Inflammatory macrophage (primary cell): ENCODE results near the gene ARMCX2.
"Not testable (repeated sequence)": the region's sequence is repeated elsewhere in the genome, so short reads cannot be mapped to it uniquely, and the experiment has no call there.

ENCODE experiments used
- DNase-seq, 2 donors: peaks; one replicate each; pipeline ENCODE4 v3.0.0-alpha.2; 2020 to 2022
- total RNA-seq, 18 experiments: gene quantifications; one replicate each; lab custom pipeline; 2026; ENCODE audit warnings: mixed read lengths in 6 of 18, inconsistent platforms in 2 of 18; lab: John Stamatoyannopoulos, UW

The ARMCX2 gene
- total RNA-seq = 0.40 to 2.4 (median 1.5) reads per million in 18 experiments

DNA sequence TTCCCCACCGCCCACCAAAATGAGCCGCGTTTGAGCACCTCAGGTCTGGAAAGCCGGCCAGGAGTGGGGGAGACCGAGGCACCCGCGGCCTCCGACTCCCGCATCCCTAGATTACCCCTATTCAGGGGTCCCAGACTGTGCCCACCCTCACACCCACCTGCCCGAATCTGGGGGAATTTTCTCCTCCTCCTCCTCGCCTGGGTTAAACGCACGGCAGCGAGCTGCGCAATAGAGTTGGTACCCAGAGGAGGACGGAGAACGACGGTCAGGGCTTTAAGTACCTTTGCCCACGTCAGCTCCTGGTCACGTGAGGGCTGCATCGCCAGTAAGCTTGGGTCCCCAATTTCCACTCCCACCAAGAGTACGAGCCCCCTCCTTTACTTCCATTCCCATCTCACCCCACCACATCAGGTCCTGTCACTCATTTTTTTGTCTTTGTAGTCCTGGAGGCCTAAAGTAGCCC lies at the start of gene ARMCX2:
Gene ARMCX2, minus strand, starts transcription at position 250 of the 463 bp plus-strand sequence. CDS start 2,262 bp downstream, outside the sequence.
- DNase-seq = no peak

DNA sequence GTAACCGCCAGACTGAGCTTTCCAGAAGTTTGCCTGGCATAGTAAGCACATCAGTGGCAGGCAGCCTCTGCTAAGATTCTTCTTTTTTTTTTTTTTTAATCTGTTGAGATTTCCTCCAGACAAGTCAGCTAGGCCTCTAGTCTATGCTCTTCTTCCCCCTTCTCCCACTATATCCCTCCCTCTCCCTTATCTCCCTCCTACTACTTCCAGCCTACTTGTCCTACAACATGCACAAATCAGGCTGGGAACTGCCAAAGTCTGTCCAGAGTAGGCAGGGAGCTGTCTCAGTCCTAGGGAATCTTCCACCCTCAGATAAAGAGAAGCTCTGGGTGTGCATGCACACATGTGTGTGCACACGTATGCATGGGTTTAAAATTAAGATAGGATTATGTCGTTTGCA lies 49.7 kb upstream of the ARMCX2 start:
- DNase-seq = no peak

DNA sequence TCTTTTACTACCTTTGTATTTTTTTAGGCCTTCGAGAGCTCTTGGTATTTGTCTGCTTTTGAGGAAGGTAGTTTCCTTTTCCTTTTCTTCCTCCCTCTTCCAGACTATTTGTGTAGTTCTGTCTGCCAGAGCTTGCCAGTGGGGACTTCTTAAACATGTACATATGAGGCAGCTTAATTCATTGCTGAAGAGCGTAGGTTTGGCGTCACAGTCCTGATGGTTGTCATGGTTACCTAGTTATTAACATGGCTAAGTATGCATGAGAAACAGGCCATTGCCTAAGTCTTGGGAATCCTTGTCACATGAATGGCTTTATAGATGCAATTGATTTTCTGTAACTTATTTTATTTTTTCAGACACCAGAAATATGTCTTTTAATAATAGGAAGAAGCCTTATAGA lies 48.5 kb upstream of the ARMCX2 start:
- DNase-seq = no peak

- no peak for DNase-seq
Observed at GRCh38 chrX:101693476-101693875, 33.8 kb upstream of the ARMCX2 start.

GRCh38 chrX:101691835-101692234 lies 32.2 kb upstream of the ARMCX2 start:
- no peak for DNase-seq

DNA sequence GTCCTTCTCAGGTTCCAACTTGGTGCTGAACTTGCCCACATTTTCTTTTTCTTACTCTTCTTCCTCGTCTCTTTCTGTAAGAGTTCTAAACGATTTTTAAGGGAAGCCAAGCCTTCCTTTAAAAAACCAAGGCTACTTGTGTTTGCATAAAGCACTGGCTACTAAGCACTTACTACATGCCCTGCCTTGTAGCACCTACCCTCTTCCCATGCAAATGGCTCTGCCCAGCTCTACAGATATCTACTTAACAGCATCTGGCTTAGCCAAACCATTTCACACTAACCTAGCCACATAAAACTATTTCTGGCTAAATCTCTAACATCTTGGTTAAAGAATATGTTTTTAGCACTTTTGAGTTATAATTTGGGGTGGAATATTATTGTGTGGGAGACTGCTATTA lies 26.9 kb upstream of the ARMCX2 start:
- no peak for DNase-seq

DNA sequence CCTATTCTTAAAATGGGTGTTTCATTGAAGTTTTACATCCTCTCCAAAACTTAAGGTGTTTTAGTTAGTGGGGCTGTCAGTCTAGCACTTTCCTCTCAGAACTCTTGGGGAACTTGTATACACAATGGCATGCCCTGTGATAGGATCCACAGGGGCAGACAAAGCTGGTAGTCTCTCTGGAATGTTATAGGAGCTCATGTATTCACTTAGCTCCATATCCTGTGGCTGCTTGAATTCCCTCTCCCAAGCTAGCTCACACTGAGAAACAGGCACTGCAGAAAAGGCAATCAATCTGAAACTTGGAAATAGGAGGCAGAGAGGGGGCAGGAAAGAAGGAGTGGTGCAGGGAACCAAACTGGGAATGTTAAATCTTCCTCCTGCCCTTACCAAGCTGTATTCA lies 26.3 kb upstream of the ARMCX2 start:
- DNase-seq = no peak

DNA sequence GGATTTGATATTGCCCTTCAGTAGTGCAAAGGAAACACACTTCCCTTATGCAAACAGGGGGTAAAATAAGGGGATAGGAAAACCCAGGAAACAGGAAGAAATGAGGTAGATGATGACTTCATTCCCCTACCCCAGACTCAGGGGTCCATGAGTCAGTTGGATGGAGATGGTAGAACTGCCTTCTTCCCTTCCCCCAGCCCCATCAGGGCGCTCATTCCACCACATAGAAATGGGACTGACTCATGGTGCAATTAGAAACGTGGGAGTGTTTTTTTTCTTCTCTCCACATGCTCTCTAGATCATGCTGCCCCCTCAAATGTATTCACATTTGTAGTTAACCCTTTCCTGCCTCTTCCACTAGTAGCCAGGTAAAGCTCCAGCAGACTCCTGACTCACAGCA lies 23.1 kb upstream of the ARMCX2 start:
- no peak for DNase-seq

DNA sequence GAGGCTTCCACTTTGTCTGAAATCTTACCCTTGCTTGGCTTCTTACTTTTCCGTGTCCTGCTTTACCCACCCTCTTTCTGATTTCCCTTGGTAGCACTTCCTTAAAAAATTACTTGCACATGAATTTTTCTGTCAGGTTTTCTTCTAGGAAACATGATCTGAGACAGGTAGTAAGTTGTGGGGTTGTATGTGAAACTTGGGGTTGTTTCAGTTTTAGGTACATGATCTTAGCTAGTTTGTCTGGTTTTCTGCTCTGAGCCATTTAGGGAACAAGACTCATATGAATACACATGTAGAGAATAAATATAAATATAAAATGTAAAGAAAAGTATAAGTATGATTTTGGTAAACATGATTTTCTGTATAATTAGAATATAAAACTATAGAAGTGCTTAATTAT lies 17.4 kb upstream of the ARMCX2 start:
- DNase-seq = no peak

DNA sequence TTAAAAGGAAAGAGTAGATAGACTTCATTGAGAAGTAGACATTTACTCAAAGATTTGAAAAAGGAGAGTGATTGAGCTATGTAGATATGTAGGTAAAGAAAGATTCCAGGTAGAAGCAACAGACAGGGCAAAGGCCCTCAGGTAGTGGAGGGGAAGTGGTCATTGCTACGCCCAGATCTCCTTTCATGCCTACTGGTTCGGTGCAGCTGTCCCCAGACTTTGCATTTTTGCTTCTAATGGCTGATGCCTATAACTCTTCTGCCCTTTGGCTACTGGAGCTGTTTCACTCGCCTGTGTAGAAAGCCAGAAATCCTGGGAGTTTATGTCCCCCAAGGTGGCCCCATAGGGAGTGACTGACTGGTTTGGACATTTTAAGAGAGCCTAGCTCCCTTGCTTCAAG lies 16.9 kb upstream of the ARMCX2 start:
- DNase-seq = no peak

- DNase-seq = no peak
Observed at GRCh38 chrX:101668143-101668542, 8.5 kb upstream of the ARMCX2 start.

- peak; percentile 16 to 20 for DNase-seq
Observed at GRCh38 chrX:101658661-101659491, 774 bp downstream of the ARMCX2 start.

DNA sequence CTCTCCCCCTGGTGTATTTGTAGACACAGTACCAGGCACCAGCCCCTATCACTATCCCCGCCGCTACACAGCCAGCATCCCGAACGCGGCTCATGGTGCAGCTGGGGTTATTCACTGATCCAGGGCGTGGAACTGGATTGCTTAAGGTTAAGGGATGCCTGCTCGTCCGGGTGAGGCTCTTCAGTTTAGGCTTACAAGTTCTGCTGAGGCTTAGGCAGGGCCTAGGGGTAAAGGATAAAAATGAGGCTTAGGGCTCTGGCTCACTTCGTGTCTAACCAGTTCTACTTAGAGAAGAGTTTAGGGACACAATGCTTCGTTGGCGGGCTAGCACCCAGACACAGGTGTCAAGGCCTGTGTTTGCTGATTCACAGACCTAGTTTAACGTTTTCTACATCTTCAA lies 2.2 kb downstream of the ARMCX2 start:
- no peak for DNase-seq

GRCh38 chrX:101656817-101657216 lies 2.8 kb downstream of the ARMCX2 start:
- no peak for DNase-seq

GRCh38 chrX:101655534-101655933 lies 4.1 kb downstream of the ARMCX2 start:
- DNase-seq = peak; percentile 1 to 47

DNA sequence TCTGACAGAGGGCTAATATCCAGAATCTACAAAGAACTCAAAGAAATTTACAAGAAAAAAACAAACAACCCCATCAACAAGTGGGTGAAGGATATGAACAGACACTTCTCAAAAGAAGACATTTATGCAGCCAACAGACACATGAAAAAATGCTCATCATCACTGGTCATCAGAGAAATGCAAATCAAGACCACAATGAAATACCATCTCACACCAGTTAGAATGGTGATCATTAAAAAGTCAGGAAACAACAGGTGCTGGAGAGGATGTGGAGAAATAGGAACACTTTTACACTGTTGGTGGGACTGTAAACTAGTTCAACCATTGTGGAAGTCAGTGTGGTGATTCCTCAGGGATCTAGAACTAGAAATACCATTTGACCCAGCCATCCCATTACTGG lies 11.9 kb downstream of the ARMCX2 start:
- not testable (repeated sequence) for DNase-seq

DNA sequence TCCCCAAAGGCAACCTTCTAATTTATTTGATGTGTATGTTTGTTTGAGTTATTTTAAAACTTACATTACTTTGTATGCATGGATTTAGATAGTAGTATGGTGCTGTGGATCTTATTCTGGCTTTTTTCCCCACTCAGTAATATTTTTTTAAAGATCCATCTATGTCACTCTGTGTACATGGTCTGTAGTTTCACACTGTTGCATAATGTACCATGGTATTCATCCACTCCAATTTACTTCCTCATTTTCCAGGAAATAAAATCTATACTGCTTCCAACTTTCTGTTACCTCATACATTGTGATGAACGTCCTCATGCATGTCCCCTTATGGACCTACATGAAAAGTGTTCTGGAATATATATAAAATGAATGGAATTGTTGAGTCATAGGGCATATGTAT lies 17.6 kb downstream of the ARMCX2 start:
- peak; percentile 3 to 37 for DNase-seq

DNA sequence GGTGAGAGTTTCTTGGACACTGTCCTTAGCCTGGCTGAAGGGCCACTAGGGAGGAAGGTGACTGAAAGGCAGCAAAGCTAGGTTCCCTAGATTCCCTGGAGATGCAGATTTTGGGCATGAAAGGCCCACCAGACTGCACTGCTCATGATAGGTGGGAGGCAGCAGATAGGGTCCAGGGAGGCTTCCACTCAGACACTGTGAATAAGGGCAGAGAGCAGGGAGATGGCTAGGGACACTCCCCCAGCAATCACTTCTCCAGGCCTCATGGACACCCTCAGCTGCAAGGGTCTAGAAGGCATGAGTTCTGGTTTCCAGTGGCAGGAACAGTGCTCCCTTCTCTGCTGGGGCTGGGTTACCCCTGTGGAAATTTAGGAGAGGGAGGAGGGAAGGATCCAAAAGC lies 20.1 kb downstream of the ARMCX2 start:
- DNase-seq = no peak

DNA sequence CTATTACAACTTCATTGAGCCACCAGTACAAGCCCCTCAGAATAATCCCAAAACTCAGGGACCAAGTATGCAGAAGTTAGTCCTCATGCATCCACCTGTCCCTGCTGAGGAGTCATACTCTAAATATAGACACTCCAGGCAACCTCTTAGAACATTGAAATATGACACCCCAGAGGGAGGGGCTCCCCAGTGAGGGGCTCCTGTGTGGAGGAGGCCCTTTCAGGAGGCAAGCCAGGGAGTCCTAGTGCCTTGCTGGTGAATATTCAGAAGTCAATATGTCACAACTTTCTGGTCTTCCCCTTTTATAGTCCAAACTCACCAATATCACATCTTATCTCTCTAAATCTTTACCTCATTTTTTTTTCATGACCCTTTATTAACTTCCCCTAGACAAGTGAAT lies 40.3 kb downstream of the ARMCX2 start:
- DNase-seq = no peak

DNA sequence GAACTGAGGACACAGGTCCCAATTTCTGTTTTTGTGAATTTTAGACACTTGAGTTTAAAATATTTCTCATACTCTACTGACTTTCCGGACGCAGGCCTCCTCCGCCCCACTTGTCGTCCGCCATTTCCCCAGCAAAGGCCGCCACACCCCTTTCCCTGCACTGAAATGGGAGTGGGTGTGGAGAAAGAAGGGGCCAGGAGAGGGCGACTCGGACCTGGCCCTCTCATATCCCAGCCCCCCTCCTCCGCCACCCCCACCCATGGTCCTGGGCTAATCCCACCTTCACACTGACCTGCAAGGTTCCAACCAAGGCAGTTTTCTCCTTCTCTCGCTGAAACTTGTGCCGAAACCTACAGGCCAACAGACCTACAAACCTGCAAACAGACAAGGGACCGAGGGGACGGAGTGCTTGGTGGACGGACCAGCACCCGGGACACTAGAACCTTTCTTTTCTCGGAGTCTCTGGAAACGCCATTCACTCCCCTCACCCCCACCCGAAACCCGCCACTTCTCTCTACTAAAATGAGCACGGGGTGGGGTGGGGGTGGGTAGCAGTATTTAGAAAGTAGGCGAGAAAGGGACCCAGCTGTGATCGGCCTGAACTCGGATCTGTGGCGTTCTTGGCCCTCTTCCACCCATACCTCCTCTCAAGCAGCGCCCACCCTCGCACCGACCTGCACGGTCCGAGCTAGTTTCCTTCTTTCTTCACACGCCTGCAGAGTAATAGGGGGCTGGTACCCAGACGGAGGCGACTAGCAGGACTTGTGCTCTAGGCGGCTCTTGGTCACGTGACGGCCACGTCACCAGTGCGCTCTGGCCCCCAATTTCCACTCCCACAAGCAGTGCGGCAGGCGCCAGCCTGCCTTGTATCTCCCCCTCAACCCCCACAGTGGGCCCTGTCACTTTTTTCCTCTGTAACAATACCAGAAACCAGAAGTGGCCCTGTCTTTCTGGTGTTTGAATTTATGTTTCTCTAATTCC lies 42.1 kb downstream of the ARMCX2 start, which contains the start of gene ARMCX6:
Gene ARMCX6, minus strand, starts transcription at position 790 of the 981 bp plus-strand sequence. CDS start 1,380 bp downstream, outside the sequence.
- peak; percentile 54 to 74 for DNase-seq

DNA sequence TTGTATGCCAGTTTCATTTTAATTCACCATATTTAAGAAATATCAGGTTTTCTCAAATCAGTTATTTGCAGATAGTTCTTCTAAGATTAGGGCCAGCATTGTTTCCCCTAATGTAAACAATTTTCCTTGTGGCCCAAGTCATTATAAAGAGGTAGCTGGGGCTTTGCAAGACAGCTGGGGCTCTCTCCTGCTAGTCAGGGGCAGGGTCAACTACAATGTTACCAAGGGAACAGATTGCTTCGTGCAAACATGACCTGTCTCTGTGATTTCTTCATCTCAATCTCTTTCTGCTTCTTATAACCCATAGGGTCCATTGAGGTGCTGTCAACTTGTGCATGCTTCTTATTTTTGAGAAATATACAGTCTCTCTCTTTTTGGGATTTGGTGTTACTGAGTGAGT lies 53.9 kb downstream of the ARMCX2 start:
- no peak for DNase-seq
